Mononuclear cell (primary cell): ENCODE data around the gene TCERG1L. TPM values are rescaled to one million over a fixed set of nuclear protein-coding genes. Genes with fewer than 3 reads are reported as not detected.

Experiments used
- H3K27me3 ChIP-seq: 2 replicates; pipeline ENCODE4 v1.6.0; 2011; ENCODE audit warnings: low read length, control low read depth; ENCODE audit not compliant: insufficient read depth
- H3K4me1 ChIP-seq: 2 replicates; pipeline ENCODE4 v1.5.1; 2011; ENCODE audit warnings: mild to moderate bottlenecking, low read length, control low read depth; ENCODE audit not compliant: insufficient read depth
- H3K4me3 ChIP-seq: 2 replicates; pipeline ENCODE4 v1.5.1; 2011; ENCODE audit warnings: mild to moderate bottlenecking, low read length, moderate library complexity
- H3K9me3 ChIP-seq: 2 replicates; pipeline ENCODE4 v1.5.1; 2011; ENCODE audit warnings: low read depth, mild to moderate bottlenecking, control low read depth, low read length
- total RNA-seq: library from RNA; depleted of rRNA; stranded (reverse); fragments of >200 nt; gene quantifications from one replicate; pipeline ENCODE4 v1.2.3, GENCODE V29; 2012

Gene TCERG1L
- total RNA-seq, 1 donor, result under 0.01 TPM

DNA sequence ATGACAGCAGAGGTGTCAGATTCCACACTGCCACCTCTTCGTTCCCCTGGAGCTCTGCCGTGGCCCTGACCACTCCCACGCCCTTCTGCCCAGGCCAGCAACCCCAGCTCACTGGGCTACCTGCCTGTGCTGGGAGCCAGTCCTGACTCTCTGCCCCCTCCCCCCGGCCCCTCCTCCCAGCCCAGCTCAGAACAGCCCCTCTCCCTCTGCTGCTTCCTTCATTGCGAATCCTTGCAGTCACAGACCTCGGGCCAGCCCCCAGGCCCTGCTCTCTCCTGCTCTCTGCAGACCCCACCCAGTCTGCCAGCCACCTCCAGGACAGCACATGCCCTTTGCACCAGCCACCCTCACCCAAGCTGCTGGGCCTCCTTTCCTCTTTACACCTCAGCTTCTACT lies 60.4 kb downstream of the TCERG1L start:
- H3K4me1 ChIP-seq, result no peaks in the 10 kb centered on the region
- no peaks in the 10 kb centered on the region for H3K27me3 ChIP-seq
- H3K4me3 ChIP-seq, result no peak overlapping the region
- no peaks in the 10 kb centered on the region for H3K9me3 ChIP-seq

DNA sequence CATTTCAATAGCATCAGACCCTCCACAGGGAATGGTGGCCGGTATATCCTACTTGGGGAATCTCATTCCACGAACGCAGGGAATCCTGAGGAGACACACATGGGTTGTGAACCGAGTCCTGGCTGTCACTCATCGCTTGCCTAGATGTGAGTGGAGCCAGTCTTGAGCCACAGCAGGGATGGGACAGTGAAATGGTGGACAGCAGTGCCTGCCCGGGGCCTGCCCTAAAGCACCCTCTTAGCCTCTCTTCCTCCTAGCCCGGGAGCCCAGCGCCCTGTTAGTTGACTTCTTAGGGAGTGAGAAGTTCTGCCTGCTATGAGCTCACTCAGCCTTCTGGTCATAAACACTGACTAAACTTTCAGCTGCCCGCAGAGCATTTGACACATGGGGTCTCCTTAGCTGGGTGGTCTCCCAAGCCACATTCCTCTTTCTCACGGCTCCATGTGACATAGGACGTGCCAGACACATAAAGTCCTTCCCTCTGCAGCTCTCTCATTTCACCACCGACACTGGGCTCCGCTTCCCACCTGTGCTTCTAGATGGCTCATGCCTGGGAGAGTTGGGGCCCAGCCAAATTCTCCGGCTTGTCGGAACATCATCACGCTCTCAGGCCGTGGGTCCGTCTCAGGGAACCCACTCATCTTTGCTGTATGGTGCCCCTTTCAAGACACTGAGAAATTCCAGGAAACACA lies 60.9 kb downstream of the TCERG1L start:
- Histone ChIP-seq H3K4me3 (no peak overlapping the region), H3K9me3 (no peaks in the 10 kb centered on the region), H3K27me3 (no peaks in the 10 kb centered on the region), H3K4me1 (no peaks in the 10 kb centered on the region)

DNA sequence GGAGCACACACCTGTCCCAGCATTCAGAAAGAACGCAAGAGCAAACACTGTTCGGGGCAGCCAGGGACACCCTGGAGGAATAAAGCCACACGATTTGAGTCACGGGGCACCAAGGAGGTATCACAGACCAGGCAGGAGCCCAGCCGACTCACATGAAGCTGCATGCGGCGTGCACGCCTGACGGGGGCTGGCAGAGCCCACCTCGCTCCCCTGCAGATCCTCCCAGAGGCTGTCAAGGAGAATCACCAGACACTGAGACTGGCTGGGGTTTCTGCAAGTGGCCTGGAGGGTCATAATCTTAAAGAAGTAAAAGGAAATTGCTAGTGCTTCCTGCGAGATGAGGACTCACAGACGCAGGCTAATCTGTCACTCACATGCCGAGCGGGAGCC lies 61.6 kb downstream of the TCERG1L start:
- Histone ChIP-seq H3K9me3 (no peaks in the 10 kb centered on the region), H3K27me3 (no peaks in the 10 kb centered on the region), H3K4me1 (no peaks in the 10 kb centered on the region), H3K4me3 (no peak overlapping the region)

DNA sequence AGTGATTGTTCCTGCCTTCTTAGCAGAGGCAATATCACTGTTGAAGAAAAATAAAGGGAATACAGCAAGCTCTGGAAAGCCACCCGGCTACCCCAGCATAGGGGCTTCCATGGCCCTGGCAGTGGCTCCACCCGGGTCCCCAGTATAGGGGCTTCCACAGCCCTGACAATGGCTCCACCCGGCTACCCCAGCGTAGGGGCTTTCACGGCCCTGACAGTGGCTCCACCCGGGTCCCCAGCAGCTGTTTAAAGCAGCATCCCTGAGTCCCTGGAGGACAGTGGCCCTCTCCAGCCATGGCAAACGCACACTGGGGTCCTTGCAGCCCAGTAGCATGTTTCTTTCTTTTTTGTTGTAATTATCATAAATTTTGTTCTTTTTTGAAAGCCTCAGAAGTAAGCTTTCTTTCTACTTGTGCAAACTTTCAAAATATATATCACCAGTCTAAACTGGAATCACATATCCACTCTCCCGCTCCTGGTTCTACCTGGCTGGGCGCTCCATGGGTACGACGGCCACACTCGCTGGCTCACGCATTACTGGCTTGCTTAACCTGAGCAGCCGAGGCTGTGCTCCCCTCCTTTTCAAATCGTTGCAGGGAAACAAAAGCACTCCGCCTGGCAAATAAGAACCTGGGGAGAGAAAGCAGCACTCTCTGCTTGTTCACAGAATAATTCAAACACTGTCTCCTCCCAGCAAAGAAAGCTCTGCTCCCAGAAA lies 62.1 kb downstream of the TCERG1L start:
- H3K9me3 ChIP-seq, result no peaks in the 10 kb centered on the region

DNA sequence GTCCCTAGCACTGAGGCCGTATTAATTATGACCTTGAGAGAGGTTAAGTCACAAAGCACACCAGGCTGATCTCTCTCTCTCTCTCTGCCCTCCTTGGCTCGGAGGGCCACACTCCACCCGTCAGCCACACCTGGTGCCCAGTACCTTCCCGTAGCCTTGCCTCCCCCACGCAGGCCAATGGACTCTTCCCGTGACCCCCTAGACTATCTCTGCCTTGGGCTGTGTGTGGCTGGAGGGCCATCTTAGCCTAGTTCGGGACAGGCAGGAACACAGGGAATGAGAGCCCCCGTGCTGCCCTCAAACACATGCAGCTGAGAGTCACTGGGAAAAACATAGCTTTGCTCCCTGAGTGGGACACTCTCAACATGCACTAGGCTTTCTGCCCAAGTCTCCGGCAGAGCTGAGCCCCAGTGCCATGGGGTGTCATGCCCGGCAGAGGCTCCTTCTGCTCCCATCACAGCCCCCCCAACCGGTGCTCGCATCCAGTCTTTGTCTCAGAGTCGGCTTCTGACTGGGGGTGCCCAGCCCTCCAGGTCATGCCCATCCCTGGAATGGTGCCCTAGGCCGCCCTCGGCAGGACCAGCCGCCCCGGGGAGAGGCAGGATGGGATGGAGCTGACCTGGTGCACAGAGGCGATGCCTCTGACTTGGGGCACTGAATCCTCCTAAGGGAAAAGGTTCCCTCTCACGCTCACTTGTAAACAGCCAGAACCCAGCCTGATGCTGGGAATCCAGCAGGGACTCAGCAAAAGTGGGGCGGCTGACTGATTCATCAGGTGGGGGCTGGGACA lies 63.0 kb downstream of the TCERG1L start:
- no peaks in the 10 kb centered on the region for H3K27me3 ChIP-seq
- no peaks in the 10 kb centered on the region for H3K4me1 ChIP-seq
- no peak overlapping the region for H3K4me3 ChIP-seq
- no peaks in the 10 kb centered on the region for H3K9me3 ChIP-seq

More for the DNA sequence above, 62.1 kb downstream of the TCERG1L start:
- no peaks in the 10 kb centered on the region for H3K4me1 ChIP-seq
- no peak overlapping the region for H3K4me3 ChIP-seq
- no peaks in the 10 kb centered on the region for H3K27me3 ChIP-seq

DNA sequence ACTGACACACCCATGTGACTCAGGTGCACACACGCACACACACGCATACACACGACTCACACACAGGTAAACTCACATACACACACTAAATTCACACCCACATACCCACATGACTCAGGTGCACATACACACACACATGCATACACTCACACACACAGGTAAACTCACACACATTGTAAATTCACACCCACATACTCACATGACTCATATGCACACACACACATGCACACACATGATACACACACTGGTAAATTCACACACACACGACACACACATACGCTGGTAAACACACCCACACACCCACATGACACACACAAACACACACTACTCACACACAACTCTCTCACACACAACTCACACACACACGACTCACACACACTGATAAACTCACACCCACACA lies 63.6 kb downstream of the TCERG1L start:
- H3K4me3 ChIP-seq, result no peak overlapping the region
- no peaks in the 10 kb centered on the region for H3K4me1 ChIP-seq
- H3K27me3 ChIP-seq, result no peaks in the 10 kb centered on the region
- H3K9me3 ChIP-seq, result no peaks in the 10 kb centered on the region

DNA sequence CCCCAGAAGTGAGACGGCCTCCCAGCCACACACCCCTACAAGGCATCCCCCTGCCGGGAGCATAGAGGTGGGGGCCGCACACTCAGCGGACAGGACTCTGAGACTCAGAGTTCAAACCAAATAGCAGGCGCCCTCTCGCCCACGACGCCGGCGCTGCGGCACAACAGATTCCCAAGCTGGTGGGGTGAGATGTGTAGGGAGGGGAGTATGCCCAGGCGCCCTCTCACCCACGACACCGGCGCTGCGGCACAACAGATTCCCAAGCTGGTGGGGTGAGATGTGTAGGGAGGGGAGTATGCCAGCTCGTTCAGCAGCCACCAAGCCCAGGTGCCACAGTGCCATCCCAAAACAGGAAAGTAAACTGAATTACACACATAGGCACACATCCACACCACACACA lies 64.7 kb downstream of the TCERG1L start:
- no peak overlapping the region for H3K4me3 ChIP-seq
- no peaks in the 10 kb centered on the region for H3K27me3 ChIP-seq
- H3K9me3 ChIP-seq, result no peaks in the 10 kb centered on the region
- no peaks in the 10 kb centered on the region for H3K4me1 ChIP-seq

DNA sequence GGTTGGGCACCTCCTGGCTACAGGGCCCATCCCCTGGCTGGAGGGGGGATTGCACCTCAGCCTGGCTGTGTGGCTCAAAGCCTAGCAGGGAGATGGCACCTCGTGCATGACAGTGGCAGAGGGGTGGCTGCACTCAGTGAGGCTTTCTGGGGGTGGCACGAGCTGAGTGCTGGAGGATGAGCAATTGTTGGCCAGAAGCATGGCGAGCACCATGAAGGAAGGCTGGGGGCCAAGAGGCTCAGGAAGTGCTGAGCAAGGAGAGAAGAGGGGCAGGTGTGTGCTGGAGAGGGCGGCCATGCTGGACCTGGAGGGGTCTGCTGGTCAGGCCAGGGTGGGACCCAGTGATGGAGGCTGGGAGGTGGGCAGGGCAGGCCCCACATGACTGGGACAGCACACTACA lies 65.4 kb downstream of the TCERG1L start:
- Histone ChIP-seq H3K9me3 (no peaks in the 10 kb centered on the region), H3K27me3 (no peaks in the 10 kb centered on the region), H3K4me1 (no peaks in the 10 kb centered on the region), H3K4me3 (no peak overlapping the region)

DNA sequence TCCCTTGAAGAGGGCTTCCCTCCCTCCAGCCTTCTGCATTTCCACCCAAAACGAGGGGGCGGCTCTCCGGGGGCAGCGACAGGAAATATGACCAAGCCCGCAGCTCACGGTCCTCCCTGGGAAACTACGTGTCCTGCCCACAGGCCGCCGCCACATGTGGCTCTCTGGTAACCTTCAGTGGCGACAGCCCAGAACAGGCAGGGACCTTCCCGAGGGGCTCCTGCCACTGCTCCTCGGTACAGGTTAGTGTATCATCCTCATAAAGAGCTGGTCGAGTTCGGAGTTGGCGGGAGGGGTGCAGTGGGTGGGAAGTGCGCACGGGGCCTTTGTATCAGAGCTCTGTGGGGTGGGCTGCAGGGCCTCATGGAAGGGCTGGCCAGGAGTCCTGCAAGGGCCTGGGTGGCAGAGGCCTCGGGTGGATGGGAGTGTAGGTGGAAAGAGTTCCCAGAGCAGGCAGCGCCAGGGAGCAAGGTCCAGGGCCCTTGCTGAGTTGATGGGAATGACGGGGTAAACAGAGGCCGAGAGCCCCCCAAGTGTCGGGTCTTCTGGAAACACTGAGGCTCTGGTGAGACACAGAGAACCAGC lies 66.0 kb downstream of the TCERG1L start:
- H3K4me1 ChIP-seq, result no peaks in the 10 kb centered on the region
- H3K9me3 ChIP-seq, result no peaks in the 10 kb centered on the region
- no peak overlapping the region for H3K4me3 ChIP-seq
- H3K27me3 ChIP-seq, result no peaks in the 10 kb centered on the region

DNA sequence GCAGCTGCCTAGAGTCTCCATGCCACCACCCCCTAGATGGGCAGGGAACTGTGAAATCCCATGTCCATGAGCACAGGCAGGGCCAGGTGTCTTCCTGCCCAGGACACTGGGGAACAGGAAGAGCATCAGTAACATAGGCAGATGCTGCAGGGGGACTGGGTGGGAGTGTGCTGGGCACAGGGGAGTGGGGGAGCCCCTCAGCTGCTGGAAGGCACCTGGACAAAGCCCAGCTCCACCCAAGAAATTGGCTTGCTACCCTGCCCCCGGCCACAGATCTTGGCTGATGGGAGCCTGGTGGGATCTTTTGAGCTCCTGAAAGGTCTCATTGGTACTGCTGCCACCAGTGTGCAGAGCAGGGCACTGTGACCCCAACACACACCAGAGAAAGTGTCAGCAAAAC lies 66.7 kb downstream of the TCERG1L start:
- no peak overlapping the region for H3K4me3 ChIP-seq
- H3K4me1 ChIP-seq, result no peaks in the 10 kb centered on the region
- H3K27me3 ChIP-seq, result no peaks in the 10 kb centered on the region
- no peaks in the 10 kb centered on the region for H3K9me3 ChIP-seq

DNA sequence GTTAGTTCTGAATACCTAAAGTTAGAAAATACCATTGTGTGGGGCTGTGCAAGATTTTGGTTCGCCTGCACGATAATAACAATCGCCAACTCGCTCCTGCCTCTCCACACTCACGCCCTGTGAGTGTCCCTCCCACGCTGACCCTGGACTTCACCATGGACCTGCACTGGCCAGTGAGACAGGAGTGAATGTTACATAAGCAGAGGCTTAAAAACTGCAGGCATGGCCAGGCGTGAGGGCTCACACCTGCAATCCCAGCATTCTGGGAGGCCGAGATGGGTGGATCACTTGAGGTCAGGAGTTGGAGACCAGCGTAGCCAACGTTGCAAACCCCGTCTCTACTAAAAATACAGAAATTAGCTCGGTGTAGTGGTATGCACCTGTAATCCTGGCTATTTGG lies 68.4 kb downstream of the TCERG1L start:
- Histone ChIP-seq H3K4me1 (no peaks in the 10 kb centered on the region), H3K27me3 (no peaks in the 10 kb centered on the region), H3K4me3 (no peak overlapping the region), H3K9me3 (no peaks in the 10 kb centered on the region)

DNA sequence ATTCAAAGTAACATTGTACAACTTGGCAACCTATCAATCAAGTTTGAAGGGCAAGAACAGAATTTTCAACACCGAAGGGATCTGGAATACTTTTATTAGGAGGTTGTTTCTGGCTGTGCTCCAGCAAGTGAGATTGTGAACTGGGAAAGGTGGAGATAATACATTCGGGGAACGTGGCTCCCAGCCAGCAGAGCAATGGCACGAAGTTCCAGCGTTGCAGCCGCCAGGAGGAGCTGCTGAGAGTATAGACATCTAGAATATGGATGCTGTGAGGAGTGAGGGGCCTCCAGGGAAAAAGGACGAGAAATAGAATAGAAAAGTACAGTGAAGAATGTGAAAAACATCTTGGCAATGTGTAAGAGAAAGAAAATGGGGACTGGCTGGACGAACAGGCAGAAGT lies 69.5 kb downstream of the TCERG1L start:
- no peak overlapping the region for H3K4me3 ChIP-seq
- no peaks in the 10 kb centered on the region for H3K9me3 ChIP-seq
- H3K27me3 ChIP-seq, result no peaks in the 10 kb centered on the region
- H3K4me1 ChIP-seq, result no peaks in the 10 kb centered on the region

DNA sequence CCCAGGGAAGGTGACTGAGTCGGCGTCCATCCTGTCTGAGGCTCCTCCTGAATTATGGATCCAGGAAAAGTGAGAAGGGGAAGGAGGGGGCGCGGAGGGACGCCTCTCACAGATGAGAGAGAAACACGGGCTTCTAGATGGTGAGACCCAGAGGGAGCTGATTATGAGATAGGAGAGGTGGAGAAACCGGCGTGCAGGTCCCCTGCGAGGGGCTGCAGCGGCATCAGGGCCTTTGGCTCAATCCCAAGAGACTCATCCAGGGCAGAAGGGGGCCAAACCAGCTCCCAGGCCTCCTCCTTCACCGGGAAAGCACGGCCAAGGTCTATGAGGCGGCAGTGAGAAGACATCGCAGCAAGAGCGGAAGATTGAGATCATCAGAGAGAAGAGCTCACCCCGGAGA lies 70.8 kb downstream of the TCERG1L start:
- H3K27me3 ChIP-seq, result no peaks in the 10 kb centered on the region
- H3K4me1 ChIP-seq, result no peaks in the 10 kb centered on the region
- no peak overlapping the region for H3K4me3 ChIP-seq
- H3K9me3 ChIP-seq, result no peaks in the 10 kb centered on the region

DNA sequence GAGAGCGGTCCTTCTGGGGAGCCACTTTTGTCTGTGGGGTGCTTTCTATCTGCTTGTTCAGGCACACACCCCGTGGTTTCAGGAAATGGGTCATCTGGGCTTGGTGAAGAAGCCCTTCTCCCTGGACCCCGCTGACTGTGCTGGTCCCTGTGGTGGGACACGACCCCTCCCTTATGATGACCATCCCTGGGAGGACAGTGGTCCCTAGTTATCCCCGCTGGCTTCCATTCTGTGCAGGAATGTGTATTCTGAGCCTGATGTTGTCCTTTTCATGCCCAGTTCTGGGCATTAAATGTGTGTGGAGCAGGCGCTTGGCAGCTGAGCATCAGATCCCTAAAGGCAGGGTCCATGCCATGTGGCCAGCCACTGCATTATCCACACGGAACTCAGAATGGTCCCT lies 71.6 kb downstream of the TCERG1L start:
- no peak overlapping the region for H3K4me3 ChIP-seq
- no peaks in the 10 kb centered on the region for H3K9me3 ChIP-seq
- H3K27me3 ChIP-seq, result no peaks in the 10 kb centered on the region
- H3K4me1 ChIP-seq, result no peaks in the 10 kb centered on the region

DNA sequence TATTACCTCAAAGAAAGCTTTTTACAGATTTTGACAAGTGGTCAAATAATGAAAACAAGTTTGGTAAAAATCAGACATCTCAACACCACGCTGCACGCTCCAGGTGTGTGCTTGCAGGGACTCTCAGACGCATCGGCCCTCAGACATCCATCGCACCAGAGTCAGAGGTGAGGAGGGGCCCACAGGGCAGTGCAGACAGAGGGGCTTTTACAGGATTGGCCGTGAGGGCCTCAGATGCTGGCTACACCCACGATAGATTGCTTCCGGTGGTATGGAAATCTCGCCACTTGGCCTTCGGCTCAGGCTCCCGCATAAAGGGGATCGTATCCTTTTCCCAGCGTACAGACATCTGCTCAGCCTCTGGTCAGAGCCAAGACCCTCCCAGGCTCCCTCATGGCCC lies 72.1 kb downstream of the TCERG1L start:
- no peaks in the 10 kb centered on the region for H3K27me3 ChIP-seq
- H3K9me3 ChIP-seq, result no peaks in the 10 kb centered on the region
- no peaks in the 10 kb centered on the region for H3K4me1 ChIP-seq
- H3K4me3 ChIP-seq, result no peak overlapping the region
